Upper lobe of left lung (tissue), 4 donors: ENCODE measurements around the gene NXPH1.

Source experiments
- CTCF ChIP-seq, 6 experiments: fragments of 450-650 bp in 4 of 6; fragments of 200-600 bp in 2 of 6; sonication (generic) in 2 of 6; IDR thresholded peaks; one replicate each; pipeline ENCODE4 v1.5.1; 2016 to 2019; ENCODE audit warnings: antibody characterized with exemption in 6 of 6
- POLR2A ChIP-seq, 4 donors: fragments of 450-650 bp; IDR thresholded peaks; one replicate each; pipeline ENCODE4 v1.5.1; 2016 to 2017; ENCODE audit warnings: antibody characterized with exemption in 4 of 4, mild to moderate bottlenecking in 2 of 4

DNA sequence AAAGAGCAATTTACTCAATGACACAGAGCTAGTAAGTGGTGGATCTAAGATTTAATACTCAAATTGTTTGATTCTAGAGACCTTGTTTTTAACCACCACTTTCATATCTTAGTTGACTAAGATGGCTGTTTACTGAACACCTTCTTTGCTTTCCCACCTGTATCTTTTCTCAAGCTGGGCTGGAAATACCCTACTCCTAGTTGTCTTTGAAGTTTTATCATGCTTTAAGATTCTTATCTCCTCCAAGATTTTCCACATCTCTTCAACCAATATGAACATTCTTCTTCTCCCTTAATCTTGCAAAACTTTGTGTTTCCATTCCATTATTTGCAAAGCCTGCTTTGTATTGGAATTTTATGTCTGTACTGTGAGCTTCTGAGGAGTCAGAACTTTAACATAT lies 157.9 kb downstream of the NXPH1 start:
- TF ChIP-seq POLR2A (IDR thresholded peaks at IDR 0.05) (no peak), CTCF (IDR thresholded peaks at IDR 0.05) (no peak)
